CD4-positive, alpha-beta memory T cell (primary cell): ENCODE data around the gene NTN1. TPM values are rescaled to one million over a fixed set of nuclear protein-coding genes. Genes with fewer than 3 reads are reported as not detected.

Source experiments
- CTCF ChIA-PET: fragments of 350-600 bp; sonication (Branson Sonifier 250); formaldehyde crosslinking; loops from one replicate; lab custom pipeline; 2021; ENCODE audit warnings: inconsistent platforms; ENCODE audit not compliant: partially characterized antibody; lab: Charles Lee
- POLR2A ChIA-PET: fragments of 350-600 bp; sonication (Branson Sonifier 250); formaldehyde crosslinking; loops from one replicate; lab custom pipeline; 2021; ENCODE audit not compliant: partially characterized antibody; lab: Charles Lee
- DNase-seq, 5 donors: peaks; one replicate each; pipeline versions ENCODE4 v3.0.0 to v3.0.0-alpha.2; 2020 to 2022; ENCODE audit warnings: mixed read lengths in 1 of 5
- H3K27ac ChIP-seq: one replicate; pipeline ENCODE4 v1.7.0; 2013; ENCODE audit warnings: low read depth, low read length
- H3K27me3 ChIP-seq: 2 replicates; pipeline ENCODE4 v1.7.0; 2013; ENCODE audit warnings: mild to moderate bottlenecking, low read length, moderate library complexity; ENCODE audit not compliant: insufficient read depth
- H3K36me3 ChIP-seq: 2 replicates; pipeline ENCODE4 v1.7.0; 2013; ENCODE audit warnings: mild to moderate bottlenecking, low read length, moderate library complexity; ENCODE audit not compliant: insufficient read depth
- H3K4me1 ChIP-seq: 2 replicates; pipeline ENCODE4 v1.7.0; 2013; ENCODE audit warnings: mild to moderate bottlenecking, low read length, moderate library complexity; ENCODE audit not compliant: insufficient read depth
- H3K4me3 ChIP-seq, 2 donors: one replicate each; pipeline ENCODE4 v1.7.0; 2013; ENCODE audit warnings: low read length in 2 of 2, mild to moderate bottlenecking in 1 of 2
- H3K9me3 ChIP-seq, 2 donors: one replicate each; pipeline ENCODE4 v1.7.0; 2013; ENCODE audit warnings: low read length in 2 of 2, control low read depth in 1 of 2; ENCODE audit not compliant: control insufficient read depth in 1 of 2
- H3K27ac Mint-ChIP-seq, 7 donors: one replicate each; pipeline ENCODE4 v1.8.0; 2020 to 2021; ENCODE audit warnings: mixed read lengths in 7 of 7, mild to moderate bottlenecking in 6 of 7, inconsistent platforms in 3 of 7, moderate library complexity in 3 of 7
- H3K27me3 Mint-ChIP-seq, 2 donors: one replicate each; pipeline ENCODE4 v1.8.0; 2020 to 2021; ENCODE audit warnings: mixed read lengths in 2 of 2
- H3K36me3 Mint-ChIP-seq, 2 donors: one replicate each; pipeline ENCODE4 v1.8.0; 2020 to 2021; ENCODE audit warnings: mixed read lengths in 2 of 2, inconsistent platforms in 1 of 2, mild to moderate bottlenecking in 1 of 2
- H3K4me1 Mint-ChIP-seq, 4 donors: one replicate each; pipeline ENCODE4 v1.8.0; 2020 to 2021; ENCODE audit warnings: mixed read lengths in 4 of 4, mild to moderate bottlenecking in 1 of 4
- H3K4me3 Mint-ChIP-seq, 8 donors: one replicate each; pipeline ENCODE4 v1.8.0; 2020 to 2021; ENCODE audit warnings: mixed read lengths in 8 of 8, mild to moderate bottlenecking in 7 of 8, moderate library complexity in 6 of 8, inconsistent platforms in 3 of 8
- H3K9me3 Mint-ChIP-seq, 8 donors: one replicate each; pipeline ENCODE4 v1.8.0; 2020 to 2021; ENCODE audit warnings: mixed read lengths in 8 of 8, mild to moderate bottlenecking in 5 of 8, inconsistent platforms in 3 of 8, moderate library complexity in 1 of 8
- intact Hi-C: fragments of 100-400 bp; cut with micrococcal nuclease; formaldehyde crosslinking; loops from one replicate; pipeline ENCODE4 v1.15.1; 2023
- polyA plus RNA-seq, 2 donors: library from polyadenylated mRNA; unstranded; fragments of 300-500 nt; fragmentation: Illumina TruSeq; gene quantifications; one replicate each; pipeline ENCODE4 v1.2.3, GENCODE V29; 2021
- total RNA-seq, 2 experiments: library from RNA; stranded (reverse); gene quantifications; one replicate each; pipeline ENCODE4 v1.2.3, GENCODE V29; 2021

NTN1 gene
- total and polyA plus RNA-seq, 4 experiments from 2014 or later, result 0.02 TPM; not detected in 3

DNA sequence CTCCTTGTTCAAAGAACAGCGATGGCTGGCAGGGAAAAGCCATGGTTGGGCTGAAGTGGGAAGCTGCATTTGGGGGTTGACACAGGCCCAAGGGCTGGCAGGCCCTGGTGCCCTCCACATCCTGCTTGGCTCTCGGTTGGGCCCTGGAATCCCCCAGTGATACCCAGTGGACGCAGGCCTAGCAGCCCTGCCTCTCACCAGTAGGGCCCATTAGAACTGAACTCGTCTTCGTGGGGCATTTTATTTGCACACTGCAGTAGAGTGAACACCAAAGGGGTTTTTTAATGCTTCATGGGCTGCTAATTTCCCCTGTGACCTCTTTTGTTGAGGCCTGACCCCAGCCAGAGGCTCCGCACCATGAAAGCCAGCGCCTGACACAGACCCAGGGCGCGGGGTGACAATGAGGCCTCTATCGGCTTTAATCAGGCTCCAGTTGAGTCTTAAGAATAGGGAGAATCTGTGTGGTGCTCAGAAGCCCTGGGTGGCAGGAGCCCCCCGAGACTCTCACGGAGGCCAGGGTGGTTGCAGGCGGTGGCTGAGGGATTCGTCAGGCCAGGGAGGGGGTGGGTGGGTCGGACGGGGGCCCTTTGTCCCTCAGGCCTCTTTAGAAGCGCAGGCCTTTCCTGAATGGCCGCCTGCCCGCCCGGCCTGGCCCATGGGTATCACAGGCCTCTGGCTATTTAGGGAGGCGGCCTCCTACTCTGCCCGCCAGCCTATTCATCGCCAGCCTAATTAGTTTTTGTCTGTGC lies 199.3 kb downstream of the NTN1 start:
- CTCF ChIA-PET, result no interaction called here
- no peak overlapping the region for H3K4me3 Mint-ChIP-seq
- no peak overlapping the region for H3K27ac ChIP-seq
- no peak for DNase-seq
- H3K4me3 ChIP-seq, result no peak overlapping the region
- peaks cover 3 to 9% of the 10 kb centered on the region in 2 donors for H3K36me3 Mint-ChIP-seq
- H3K27me3 Mint-ChIP-seq, result peaks cover 0 to 7% of the 10 kb centered on the region in 2 donors
- peaks cover 0 to 1% (median 0%) of the 10 kb centered on the region in 4 donors for H3K4me1 Mint-ChIP-seq
- no peaks in the 10 kb centered on the region for H3K36me3 ChIP-seq
- peaks cover 0 to 7% of the 10 kb centered on the region in 2 donors for H3K9me3 ChIP-seq
- no peaks in the 10 kb centered on the region for H3K4me1 ChIP-seq
- H3K27ac Mint-ChIP-seq, result no peak overlapping the region
- H3K27me3 ChIP-seq, result no peaks in the 10 kb centered on the region
- peaks cover 0 to 19% (median 15%) of the 10 kb centered on the region in 8 donors for H3K9me3 Mint-ChIP-seq
- POLR2A ChIA-PET, result no interaction called here
- intact Hi-C loops, result no loop called here

DNA sequence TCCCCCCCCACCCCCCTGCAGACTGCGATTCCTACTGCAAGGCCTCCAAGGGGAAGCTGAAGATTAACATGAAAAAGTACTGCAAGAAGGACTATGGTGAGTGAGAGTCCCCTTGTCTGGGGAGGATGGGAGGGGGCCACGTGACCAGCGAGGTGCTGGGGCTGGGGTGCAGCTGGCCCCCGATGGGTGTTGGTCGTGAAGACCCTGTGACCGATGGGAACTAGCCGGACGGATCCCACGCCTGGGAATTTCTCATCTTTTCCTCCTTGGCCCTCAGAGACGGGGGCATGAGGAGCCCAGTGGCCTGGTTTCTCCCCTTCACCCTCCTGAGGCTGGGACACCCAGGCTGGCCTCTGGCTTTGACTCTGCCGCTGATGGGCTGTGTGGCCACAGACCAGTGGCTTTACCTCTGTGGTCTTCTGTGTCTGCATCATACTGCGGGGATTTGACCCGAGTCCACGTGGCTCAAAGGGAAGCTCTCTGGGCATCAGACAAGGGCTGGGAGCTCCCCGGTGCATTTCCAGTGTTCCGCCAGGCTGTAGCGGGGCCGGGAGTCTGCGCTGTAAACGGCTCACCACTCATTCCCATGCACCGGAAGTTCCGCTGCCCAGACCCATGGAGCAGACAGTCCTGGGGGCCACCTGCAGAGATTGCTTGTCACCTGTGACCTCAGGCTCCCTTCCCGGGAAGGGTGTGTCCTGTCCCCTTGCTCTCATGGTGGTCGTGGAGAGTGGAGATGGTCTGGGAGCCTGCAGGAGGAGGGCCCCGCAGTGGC lies 200.0 kb downstream of the NTN1 start:
- H3K4me3 ChIP-seq, result no peak overlapping the region
- H3K4me1 ChIP-seq, result peaks cover 6% of the 10 kb centered on the region
- no peak overlapping the region for H3K27ac Mint-ChIP-seq
- no peak overlapping the region for H3K4me3 Mint-ChIP-seq
- H3K27me3 Mint-ChIP-seq, result peaks cover 0 to 6% of the 10 kb centered on the region in 2 donors
- no peaks in the 10 kb centered on the region for H3K36me3 ChIP-seq
- no peak overlapping the region for H3K27ac ChIP-seq
- H3K36me3 Mint-ChIP-seq, result peaks cover 2 to 3% of the 10 kb centered on the region in 2 donors
- ChIA-PET CTCF (no interaction called here), POLR2A (no interaction called here)
- no peak for DNase-seq
- peaks cover 0 to 1% (median under 1%) of the 10 kb centered on the region in 4 donors for H3K4me1 Mint-ChIP-seq
- H3K9me3 ChIP-seq, result peaks cover 0 to 2% of the 10 kb centered on the region in 2 donors
- peaks cover 0 to 12% (median 8%) of the 10 kb centered on the region in 8 donors for H3K9me3 Mint-ChIP-seq
- intact Hi-C loops, result no loop called here
- H3K27me3 ChIP-seq, result no peaks in the 10 kb centered on the region

DNA sequence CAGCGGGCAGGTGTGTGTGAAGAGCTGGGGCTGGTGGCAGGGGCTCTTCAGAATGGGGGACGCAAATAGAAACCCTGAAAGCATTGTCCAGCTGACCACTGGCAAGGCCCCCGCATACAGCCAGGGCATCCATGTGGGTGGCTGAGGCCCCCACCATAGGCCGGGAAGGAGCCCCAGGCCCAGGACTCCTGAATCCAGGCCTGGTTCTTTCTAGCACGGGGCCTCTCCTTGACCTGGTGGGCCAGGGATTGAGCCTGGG lies 200.5 kb downstream of the NTN1 start:
- intact Hi-C loops, result no loop called here
- no peak for DNase-seq
- H3K27ac Mint-ChIP-seq, result no peak overlapping the region
- peaks cover 11% of the 10 kb centered on the region for H3K4me1 ChIP-seq
- H3K27me3 ChIP-seq, result no peaks in the 10 kb centered on the region
- H3K4me3 Mint-ChIP-seq, result no peak overlapping the region
- CTCF ChIA-PET, result no interaction called here
- no peak overlapping the region for H3K27ac ChIP-seq
- H3K36me3 ChIP-seq, result no peaks in the 10 kb centered on the region
- peaks cover 2 to 3% of the 10 kb centered on the region in 2 donors for H3K36me3 Mint-ChIP-seq
- no peak overlapping the region for H3K4me3 ChIP-seq
- H3K9me3 ChIP-seq, result no peaks in the 10 kb centered on the region
- H3K27me3 Mint-ChIP-seq, result peaks cover 0 to 6% of the 10 kb centered on the region in 2 donors
- POLR2A ChIA-PET, result no interaction called here
- H3K9me3 Mint-ChIP-seq, result peaks cover 0 to 7% (median 4%) of the 10 kb centered on the region in 8 donors
- peaks cover 0 to 4% (median under 1%) of the 10 kb centered on the region in 4 donors for H3K4me1 Mint-ChIP-seq

DNA sequence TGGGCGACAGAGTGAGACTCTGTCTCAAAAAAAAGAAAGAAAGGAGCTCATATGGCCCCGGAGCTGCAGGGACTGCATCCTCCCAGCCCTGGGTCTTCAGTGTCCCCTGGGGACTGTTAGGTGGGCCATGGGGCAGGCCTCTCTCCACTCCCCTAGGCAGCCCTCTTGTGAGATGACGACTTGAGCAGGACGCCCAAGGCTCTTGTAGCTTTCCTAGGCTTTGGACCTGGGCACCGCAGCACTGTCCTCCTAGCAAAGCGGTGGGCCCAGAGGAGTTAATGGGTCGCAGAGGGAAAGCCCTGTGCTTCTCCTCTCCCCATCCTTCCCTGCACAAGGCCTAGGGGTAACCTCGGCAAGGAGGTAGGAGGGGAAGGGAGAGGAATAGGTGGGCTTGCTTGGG lies 202.2 kb downstream of the NTN1 start:
- Histone ChIP-seq H3K27ac (no peak overlapping the region), H3K36me3 (no peaks in the 10 kb centered on the region), H3K4me1 (peaks cover 18% of the 10 kb centered on the region), H3K4me3 (no peak overlapping the region), H3K9me3 (no peaks in the 10 kb centered on the region), H3K27me3 (no peaks in the 10 kb centered on the region)
- CTCF ChIA-PET, result no interaction called here
- POLR2A ChIA-PET, result no interaction called here
- intact Hi-C loops, result no loop called here
- Mint-ChIP-seq H3K27ac (peak overlapping the region in 1 of 7 donors; percentile 74), H3K4me3 (no peak overlapping the region), H3K9me3 (no peaks in the 10 kb centered on the region), H3K4me1 (peaks cover 0 to 4% (median under 1%) of the 10 kb centered on the region in 4 donors), H3K36me3 (no peaks in the 10 kb centered on the region), H3K27me3 (no peaks in the 10 kb centered on the region)
- DNase-seq, result no peak

DNA sequence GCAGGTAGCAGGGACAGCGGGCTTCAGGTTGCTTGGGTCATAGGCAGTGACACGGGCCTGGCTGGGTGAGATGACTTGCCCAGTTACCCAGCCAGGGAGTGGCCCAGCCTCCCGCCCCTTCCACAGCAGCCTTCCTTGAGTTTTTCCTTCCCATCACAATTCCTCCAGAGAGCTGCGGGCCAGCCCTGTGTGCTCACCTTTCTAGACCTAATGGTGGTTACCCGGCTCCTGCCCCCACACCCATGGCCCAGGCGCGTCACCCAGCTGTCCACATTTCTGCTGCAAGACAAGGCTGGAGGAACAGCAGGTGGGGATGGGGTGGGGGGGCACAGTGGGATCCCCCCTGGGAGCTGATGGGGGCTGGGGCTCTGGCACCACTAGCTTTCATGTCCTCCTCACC lies 203.2 kb downstream of the NTN1 start:
- no peaks in the 10 kb centered on the region for H3K36me3 ChIP-seq
- H3K4me3 Mint-ChIP-seq, result no peak overlapping the region
- H3K36me3 Mint-ChIP-seq, result no peaks in the 10 kb centered on the region
- H3K27me3 ChIP-seq, result no peaks in the 10 kb centered on the region
- POLR2A ChIA-PET, result no interaction called here
- H3K27ac ChIP-seq, result no peak overlapping the region
- peak overlapping the region in 1 of 7 donors; percentile 14 for H3K27ac Mint-ChIP-seq
- H3K9me3 Mint-ChIP-seq, result no peaks in the 10 kb centered on the region
- CTCF ChIA-PET, result no interaction called here
- H3K4me1 Mint-ChIP-seq, result peaks cover 0 to 4% (median under 1%) of the 10 kb centered on the region in 4 donors
- no peaks in the 10 kb centered on the region for H3K27me3 Mint-ChIP-seq
- intact Hi-C loops, result no loop called here
- no peak for DNase-seq
- peaks cover 18% of the 10 kb centered on the region for H3K4me1 ChIP-seq
- no peaks in the 10 kb centered on the region for H3K9me3 ChIP-seq
- no peak overlapping the region for H3K4me3 ChIP-seq

DNA sequence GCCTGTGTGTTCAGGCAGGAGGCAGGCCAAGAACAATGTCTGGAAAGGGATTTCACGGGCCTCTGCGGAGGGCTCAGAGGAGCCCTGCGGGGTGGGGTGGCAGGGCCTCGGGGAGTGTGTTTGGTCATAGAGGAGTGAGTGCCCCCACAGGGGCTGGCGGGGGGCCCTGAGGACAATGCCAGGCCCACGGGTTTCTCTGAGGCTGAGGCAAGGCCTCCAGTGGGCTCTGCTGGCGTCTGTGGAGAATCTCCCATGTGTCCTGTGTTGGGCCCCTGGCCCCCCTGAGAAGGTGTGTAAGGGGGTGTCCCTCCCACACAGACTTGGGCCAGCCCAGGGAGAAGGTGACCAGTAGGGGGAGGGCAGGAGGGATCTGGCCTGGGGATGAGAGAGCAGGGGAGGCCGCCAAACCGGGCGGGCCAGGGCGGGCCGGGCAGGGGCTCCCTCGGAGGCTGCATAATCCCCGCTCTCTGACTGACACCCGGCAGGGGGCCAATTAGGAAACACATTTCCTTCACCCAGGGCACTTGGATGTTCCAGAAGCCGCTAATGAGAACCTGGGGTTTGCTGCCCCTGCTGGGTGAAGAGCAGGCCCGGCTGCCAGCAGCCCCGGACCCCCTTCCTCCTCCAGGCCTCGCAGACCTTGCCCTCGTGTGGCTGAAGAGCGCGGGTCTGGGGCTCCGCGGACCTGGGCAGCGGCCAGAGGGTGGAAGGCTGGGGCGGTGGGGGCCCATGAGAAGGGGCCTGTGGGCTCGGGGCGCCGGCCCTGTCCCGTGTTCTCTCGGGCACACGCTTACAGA lies 204.2 kb downstream of the NTN1 start:
- Mint-ChIP-seq H3K27ac (no peak overlapping the region), H3K36me3 (no peaks in the 10 kb centered on the region), H3K9me3 (no peaks in the 10 kb centered on the region), H3K4me3 (no peak overlapping the region), H3K4me1 (peaks cover 0 to 4% (median under 1%) of the 10 kb centered on the region in 4 donors), H3K27me3 (no peaks in the 10 kb centered on the region)
- intact Hi-C loops, result no loop called here
- POLR2A ChIA-PET, result no interaction called here
- DNase-seq, result no peak
- H3K4me3 ChIP-seq, result no peak overlapping the region
- H3K36me3 ChIP-seq, result no peaks in the 10 kb centered on the region
- CTCF ChIA-PET, result no interaction called here
- no peaks in the 10 kb centered on the region for H3K9me3 ChIP-seq
- H3K27ac ChIP-seq, result no peak overlapping the region
- peaks cover 18% of the 10 kb centered on the region for H3K4me1 ChIP-seq
- H3K27me3 ChIP-seq, result no peaks in the 10 kb centered on the region
